ENCODE data around the gene SERPINA12.

SERPINA12 gene

DNA sequence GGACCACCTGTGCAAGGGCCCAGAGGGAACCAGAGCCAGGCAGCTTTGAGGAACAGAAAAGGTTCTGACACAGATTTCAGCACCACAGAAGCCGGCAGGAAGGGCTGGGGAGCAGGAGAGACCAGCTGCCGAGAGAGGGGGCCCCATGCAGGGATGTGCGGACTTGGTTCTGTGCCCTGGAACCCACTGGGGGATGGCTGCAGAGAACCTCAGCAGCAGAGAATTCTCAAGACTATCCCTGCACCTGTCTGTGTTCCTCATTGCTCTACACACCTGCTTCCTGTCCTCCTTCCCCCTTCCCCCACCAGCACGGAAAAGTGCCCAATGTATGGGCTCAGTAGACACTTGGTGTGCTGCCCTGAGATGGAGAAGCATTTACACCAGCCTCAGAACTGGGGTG lies 36.4 kb downstream of the SERPINA12 start:
- no peak for DNase-seq (ENCODE audit: low read depth)
- H3K4me3 ChIP-seq (ENCODE audit: low read depth, low read length), result no peak overlapping the region

DNA sequence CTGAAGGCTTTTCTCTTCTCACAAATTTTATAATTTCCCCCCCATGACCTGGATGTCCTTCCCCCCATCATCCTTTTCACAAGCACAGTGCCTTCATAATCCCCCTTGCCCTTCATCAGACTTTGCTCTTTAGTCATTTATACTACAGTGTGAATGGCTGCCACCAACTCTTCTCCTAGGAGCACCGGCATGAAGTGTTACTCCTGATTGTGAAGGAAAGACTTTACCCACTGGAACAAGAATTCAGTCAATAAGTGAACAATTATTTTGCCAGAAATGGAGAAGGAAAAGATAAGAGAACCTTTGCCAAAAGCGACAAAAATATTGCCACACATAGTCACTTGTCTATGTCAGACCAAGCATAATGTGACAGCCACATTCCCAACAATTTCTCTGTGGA lies 38.2 kb downstream of the SERPINA12 start:
- no peak overlapping the region for H3K4me3 ChIP-seq (ENCODE audit: low read depth, low read length)
- DNase-seq (ENCODE audit: low read depth), result no peak

DNA sequence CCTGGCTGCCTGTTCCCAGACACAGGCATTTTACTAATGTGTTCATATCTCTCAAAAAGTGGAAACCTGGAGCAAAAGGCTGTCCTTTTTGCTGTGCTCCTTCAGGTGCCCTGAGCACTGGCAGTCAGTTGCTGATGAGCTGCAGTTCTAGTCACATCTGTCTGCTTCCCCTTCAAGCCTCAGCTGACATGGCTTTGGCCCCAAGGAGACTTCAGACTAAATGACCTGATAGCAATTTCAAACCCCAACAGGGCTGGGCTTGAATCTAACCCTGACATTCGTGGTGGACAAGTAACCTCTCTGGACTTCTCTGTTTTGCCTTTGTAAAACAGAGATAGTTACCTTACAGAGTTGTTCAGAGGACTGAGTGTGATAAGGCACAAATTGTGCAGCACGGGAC lies 39.0 kb downstream of the SERPINA12 start:
- H3K4me3 ChIP-seq (ENCODE audit: low read depth, low read length), result no peak overlapping the region
- DNase-seq (ENCODE audit: low read depth), result no peak

DNA sequence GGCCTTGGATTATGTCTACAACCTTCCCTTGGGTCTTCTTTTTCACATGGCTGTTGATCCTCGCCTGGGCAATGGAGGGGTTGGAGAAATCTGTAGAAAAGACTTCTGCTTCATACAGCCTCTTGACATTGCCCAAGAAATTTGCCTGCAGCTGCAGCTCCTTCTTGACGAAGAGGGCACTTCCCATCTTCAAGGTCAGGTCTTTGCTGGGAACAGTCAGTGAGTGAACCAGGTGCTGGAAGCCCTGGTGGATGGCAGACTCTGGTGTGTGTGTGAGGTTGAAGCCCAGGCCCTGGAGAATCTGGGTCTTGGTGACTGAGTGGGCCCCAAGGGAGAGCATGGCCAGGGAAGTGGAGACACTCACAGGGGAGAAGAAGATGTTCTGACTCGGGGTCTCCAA lies 40.0 kb downstream of the SERPINA12 start:
- H3K4me3 ChIP-seq (ENCODE audit: low read depth, low read length), result no peak overlapping the region
- DNase-seq (ENCODE audit: low read depth), result no peak

DNA sequence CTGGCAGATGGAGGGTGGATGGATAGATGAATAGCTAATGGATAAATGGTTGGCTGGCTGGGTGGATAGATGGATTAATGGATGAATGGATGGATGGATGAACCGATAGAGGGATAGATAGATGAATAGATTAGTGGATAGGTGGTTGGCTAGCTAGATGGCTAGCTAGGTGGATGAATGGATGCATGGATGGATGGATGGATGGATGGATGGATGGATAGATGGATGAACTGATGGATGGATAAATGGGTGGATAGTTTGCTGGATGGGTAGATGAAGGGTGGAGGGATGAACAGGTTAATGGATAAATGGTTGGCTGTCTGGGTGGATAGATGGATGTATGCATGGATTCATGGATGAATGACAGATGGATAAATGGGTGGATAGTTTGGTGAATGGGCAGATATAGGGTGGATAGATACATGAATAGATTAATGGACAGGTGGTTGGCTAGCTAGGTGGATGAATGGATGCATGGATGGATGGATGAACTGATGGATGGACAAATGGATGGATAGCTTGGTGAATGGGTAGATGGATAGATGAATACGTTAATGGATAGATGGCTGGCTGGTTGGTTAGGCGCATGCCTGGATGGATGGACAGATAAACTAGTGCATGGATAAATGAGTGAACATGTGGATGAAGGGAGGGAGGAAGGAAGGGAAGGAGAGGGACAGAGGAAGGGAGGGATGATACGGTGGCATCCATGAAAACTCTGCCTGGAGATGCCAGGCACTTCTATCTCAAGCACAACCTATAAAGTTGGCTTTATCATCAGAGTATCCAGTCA lies 41.3 kb downstream of the SERPINA12 start:
- no peak overlapping the region for H3K4me3 ChIP-seq (ENCODE audit: low read depth, low read length)
- DNase-seq (ENCODE audit: low read depth), result no peak

DNA sequence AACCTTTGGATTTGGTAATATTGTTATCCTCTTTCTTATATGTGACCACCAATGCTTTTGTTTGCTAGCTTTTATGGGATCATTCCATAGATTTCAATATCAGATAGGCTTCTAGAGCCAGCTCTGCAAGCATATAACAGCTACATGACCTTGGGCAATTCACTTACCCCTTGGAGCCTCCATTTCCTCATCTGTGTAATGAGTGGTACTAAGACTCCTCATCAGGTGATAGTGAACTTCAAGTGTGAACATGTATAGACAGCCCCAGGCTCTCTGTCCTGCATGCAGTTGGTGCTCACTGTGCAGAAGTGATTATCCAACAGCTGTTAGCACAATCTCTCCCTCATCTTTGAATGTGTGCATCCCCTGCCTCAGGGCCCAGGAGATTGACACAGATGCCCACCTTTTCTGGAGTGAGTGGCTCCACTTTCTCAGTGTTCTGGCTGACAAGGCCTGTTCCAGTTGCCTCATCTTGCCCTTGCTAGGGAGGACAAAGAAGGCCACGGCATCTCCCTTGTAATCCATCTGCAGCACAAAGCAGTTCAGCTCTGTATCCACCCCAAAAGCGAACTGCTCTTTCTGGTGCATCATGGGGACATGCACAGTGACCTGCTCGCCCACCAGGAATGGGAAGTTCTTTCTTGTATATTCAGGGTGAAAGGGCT lies 42.4 kb downstream of the SERPINA12 start:
- DNase-seq (ENCODE audit: low read depth), result no peak
- H3K4me3 ChIP-seq (ENCODE audit: low read depth, low read length), result no peak overlapping the region

DNA sequence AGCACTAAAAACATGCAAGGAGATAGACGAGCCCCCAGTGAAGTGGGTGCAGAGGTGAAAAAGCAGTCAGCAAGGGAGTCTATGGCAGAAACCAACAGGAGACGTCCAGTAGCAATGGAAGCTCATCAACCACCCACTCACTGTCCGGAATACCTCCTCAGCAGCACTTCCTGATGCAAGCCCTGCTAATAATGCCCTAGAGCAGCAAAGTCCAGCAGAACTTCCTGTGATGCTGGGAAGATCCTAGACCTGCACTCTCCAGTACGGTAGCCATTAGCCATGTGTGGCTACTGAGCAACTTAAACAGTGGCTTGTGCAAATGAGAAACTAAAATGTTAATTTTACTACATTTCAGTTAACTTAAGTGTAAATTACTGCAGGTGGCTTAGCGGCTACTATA lies 44.2 kb downstream of the SERPINA12 start:
- no peak overlapping the region for H3K4me3 ChIP-seq (ENCODE audit: low read depth, low read length)
- no peak for DNase-seq (ENCODE audit: low read depth)

DNA sequence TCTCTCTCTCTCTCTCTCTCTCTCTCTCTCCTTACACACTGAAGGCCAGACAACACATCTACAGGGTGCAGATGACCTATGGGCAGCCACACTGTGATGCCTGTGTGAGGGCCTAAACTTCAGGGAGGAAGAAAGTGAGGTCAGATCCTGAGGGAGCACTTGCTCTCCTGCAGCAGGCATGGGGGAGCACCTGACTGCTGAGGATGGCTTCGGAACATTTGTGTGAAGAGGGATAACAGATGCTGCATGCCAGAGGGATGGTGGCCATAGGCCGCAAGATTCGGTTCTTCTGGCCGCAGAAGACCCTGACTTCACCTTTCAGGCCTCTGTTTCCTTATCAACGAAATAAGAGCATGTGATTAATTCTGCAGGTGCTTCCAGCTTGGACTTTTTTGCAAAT lies 45.0 kb downstream of the SERPINA12 start:
- no peak overlapping the region for H3K4me3 ChIP-seq (ENCODE audit: low read depth, low read length)
- no peak for DNase-seq (ENCODE audit: low read depth)

DNA sequence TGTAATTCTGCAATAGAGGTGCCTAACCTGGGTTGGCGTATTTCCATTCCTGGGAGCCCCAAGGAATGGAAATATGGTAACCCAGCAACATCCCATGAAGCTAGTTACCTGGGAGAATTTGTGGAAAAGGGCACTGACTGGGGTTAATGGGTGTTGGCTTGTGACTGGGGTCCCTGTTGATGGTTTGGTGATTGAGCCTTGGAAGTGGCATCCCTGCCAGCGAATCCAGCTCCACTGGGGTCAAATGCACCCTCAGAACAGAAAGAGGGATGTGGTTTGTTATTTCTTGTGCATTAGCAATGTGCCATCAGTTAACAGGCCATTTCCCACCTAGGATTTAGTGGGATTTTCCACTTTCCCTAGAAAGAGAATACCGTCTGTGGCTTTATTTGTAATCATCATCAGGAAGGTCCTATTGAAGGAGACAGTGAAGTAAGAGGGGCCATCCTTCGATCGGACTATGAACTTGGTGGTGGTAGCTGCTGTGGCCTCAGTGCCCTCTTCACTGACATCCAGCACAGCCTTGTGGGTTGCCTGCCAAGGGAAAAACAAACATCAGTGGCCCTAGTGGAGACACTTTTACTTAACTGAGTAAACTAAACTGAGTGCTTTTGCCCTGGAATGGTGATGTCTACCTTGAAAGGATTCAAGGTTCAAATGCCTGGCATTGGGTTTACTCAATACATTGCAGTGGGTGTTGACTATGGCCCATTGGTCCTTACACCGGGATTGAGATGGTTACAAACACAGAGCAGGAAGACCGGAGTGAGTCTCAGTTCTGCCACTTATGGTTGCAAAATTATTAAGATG lies 46.3 kb downstream of the SERPINA12 start:
- no peak overlapping the region for H3K4me3 ChIP-seq (ENCODE audit: low read depth, low read length)
- DNase-seq (ENCODE audit: low read depth), result no peak

DNA sequence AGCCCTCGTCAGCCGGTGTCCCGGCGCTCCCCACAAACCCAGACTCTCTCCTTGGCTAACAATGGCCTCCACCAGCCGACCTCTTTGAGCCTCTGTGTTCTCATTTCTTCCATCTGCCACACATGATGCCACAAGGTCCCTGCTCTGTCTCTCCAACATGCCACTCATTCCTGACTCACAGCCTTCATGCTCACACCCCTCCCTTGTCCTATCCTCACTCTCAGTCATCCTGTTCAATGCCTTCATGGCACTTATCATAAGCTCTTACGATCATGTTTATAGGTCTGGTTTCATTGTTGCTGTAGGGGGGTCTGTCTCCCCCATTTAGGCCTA lies 47.1 kb downstream of the SERPINA12 start:
- no peak overlapping the region for H3K4me3 ChIP-seq (ENCODE audit: low read depth, low read length)
- DNase-seq (ENCODE audit: low read depth), result no peak

DNA sequence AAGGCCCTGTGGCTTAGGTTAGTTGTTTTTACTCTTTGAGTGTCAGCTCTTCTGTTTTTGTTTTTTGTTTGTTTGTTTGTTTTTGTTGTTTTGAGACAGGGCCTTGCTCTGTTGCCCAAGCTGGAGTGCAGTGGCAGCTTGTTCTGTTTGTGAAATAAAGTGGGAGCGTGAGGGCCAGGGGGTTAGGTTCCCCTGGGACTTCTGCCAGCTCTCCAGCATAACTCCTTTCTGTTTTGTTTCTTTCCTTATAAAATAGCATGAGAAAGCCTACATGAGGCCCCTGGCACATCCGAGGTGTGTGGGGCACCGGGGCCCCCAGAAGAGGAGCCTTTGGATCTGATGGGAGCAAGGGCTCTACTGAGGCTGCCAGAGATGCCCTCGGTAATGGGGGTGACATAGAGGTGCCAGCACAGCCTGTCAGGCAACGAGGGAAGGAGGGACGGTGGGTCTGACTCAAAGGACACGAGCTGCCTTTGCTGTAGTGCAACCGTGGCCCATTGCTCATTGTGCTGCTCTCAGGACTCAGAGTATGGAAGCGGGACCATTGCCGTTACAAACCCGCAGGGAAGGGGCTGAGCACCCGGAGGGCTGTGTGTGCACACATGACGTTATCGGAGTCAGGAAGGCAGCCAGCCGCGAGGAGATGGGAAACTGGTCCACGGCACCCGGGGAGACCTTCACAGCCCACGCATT lies 47.6 kb downstream of the SERPINA12 start:
- DNase-seq (ENCODE audit: low read depth), result no peak
- H3K4me3 ChIP-seq (ENCODE audit: low read depth, low read length), result no peak overlapping the region

DNA sequence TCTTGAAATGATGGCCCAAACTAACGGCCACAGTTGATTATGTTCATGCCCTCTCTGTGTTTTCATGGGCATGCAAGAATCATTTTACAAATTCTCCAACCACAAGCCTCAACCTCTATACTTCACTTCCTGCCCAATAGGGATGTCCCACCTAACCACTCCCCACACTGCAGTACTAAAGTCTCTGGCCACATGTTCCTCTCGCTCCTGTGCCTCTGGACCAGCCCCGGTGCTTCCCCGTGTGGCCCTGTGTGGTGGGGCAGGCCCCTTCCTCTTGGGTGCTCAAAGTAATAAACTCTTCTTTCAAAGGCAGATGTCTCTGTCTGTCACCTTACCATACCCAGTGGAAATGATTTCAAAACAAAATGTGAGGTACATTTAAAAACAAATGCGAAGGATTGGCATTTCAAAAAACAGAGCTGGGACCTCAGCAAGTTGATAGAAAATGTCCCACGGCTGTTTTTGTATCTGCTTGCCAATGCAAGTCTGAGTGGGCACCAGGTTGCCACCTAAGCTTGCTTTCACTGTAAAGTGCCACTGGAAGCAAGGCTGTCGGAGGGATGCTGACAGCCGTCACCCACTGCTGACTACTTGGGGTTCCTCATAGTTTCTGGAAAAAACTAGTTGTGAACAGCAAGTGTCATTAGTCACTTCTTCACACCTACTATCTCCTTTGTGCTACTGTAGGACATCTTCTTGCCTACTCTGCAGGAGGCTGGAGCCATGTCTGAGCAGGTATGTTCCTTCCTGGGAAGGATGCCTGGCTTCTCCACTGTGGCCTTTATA lies 48.4 kb downstream of the SERPINA12 start:
- H3K4me3 ChIP-seq (ENCODE audit: low read depth, low read length), result no peak overlapping the region
- no peak for DNase-seq (ENCODE audit: low read depth)

DNA sequence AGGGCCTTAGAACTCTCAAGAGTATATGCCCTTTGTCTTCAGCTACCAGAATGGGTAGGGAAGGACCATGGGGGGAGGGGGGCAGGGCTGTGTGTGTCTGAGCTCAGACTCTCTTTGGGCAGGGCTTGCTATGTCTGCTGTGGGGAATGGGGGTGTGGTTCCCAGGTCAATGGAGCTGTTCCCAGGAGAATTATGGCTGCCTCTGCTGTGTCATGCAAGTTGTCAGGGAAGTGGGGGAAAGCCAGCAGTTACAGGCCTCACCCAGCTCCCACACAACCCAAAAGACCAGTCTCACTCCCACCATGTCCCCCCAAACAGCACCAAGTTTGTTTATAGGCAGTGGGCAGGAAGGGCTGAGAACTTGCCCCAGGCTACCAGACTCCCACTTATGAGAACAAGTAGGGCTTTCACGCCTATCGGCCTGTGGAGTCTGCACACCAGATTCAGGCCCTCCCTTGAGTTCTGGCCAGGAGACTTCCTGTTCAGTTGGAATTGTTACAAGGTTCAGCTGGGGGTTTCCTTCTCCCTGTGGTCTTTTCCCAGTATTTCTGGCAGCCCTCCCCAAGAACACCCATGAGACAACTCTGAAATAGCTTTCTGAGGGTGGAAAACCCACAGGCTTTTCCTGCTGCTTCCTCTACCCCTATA lies 50.6 kb downstream of the SERPINA12 start:
- DNase-seq (ENCODE audit: low read depth), result no peak
- no peak overlapping the region for H3K4me3 ChIP-seq (ENCODE audit: low read depth, low read length)

DNA sequence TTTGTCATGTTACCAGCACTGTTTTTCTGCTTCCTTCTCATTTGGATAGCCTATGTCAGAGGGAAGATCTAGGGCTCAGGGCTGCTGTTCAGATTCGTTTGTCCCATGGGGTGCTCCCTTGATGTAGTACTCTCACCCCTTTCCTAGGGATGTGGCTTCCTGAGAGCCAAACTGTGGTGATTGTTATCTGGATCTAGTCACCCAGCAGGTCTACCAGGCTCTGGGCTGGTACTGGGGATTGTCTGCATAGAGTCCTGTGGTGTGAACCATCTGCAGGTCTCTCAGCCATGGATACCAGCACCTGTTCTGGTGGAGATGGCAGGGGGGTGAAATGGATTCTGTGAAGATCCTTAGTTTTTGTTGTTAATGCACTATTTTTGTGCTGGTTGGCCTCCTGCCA lies 51.2 kb downstream of the SERPINA12 start:
- no peak overlapping the region for H3K4me3 ChIP-seq (ENCODE audit: low read depth, low read length)
- no peak for DNase-seq (ENCODE audit: low read depth)

DNA sequence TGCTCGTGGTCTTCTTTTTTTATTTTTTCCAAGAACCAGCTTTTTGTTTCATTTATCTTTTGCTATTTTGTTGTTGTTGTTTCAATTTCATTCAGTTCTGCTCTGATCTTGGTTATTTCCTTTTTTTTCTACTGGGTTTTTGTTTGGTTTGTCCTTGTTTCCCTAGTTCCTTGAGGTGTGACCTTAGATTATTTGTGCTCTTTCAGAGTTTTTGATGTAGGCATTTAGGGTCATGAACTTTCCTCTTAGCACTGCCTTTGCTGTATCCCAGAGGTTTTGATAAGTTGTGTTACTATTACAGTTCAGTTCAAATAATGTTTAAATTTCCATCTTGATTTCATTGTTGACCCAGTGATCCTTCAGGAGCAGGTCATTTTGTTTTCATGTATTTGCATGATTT lies 53.3 kb downstream of the SERPINA12 start:
- no peak overlapping the region for H3K4me3 ChIP-seq (ENCODE audit: low read depth, low read length)
- no peak for DNase-seq (ENCODE audit: low read depth)

DNA sequence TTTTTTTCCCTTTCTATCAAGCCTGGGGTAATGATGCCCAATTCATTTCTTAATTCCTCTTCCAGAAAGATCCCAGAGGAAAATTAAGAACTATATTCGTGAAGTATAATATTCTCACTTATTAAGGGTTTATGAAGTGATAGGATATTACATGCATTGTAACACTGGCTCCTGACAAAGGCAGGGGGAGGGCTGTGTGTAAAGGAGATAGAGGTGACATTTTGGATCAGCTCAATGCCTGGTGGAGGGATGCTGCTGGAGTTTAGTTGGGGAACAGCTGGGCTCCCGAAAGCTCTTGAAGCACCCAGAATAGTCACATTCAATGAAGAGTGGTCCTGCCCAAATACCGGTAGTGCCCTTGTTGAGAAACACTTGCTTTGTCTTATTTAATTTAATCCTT lies 57.4 kb downstream of the SERPINA12 start:
- DNase-seq (ENCODE audit: low read depth), result no peak
- H3K4me3 ChIP-seq (ENCODE audit: low read depth, low read length), result no peak overlapping the region

DNA sequence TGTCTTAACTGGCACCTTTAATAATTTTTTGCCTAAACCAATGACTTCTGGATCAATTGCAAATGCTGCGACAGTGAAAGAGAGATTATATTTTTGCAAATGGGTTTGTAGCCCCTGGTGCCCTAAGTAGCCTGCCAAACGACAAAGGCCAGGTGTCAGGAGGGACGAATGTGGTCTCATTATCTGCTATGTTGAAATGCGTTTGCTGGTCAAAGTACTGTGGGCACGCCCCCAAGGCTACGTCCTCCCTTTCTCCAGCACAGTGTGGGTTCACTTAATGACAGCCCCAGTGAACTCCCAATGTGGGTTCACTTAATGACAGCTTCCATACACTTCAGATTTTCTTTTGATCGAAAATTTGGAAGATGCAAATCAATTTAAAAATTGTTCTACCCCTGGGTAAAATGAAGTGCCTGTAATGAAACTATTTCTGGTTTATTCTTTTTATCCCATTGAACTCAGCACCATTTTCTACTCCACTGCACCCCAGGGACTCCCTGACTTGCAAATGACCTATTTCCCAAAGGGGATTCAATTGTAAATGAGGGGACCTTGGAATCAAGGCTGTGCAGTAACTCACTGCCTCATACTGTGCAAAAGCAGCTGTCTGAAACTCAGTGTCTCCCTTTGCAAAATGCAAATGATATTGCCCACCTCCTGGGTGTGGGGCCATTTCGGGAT lies 58.0 kb downstream of the SERPINA12 start:
- no peak overlapping the region for H3K4me3 ChIP-seq (ENCODE audit: low read depth, low read length)
- no peak for DNase-seq (ENCODE audit: low read depth)

DNA sequence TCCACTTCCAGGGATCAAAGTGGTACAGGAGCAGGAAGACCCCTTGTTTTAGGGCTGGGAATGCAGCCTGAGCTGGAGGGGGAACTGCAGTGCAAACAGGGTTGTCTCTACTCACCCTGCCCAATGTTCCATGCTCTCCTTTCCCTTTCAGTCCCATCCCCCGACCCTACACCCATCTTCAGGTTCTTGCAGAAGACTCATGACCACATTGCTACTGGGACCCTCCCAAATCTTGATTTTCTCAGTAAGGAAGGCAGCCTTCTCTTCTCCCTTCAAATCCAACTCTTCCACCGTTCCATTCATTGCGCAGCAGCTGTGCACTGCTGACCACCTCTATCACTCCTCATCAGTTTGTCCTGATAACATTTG lies 58.6 kb downstream of the SERPINA12 start:
- no peak overlapping the region for H3K4me3 ChIP-seq (ENCODE audit: low read depth, low read length)

More for the DNA sequence above, 58.6 kb downstream of the SERPINA12 start:
- DNase-seq (ENCODE audit: low read depth), result no peak
